Renal cortical epithelial cell (primary cell): ENCODE measurements around the gene SNRK. TPM values are rescaled to one million over a fixed set of nuclear protein-coding genes. Genes with fewer than 3 reads are reported as not detected.
A peak's percentile ranks its signal among the peaks of the same experiment; 100 is the strongest.

ENCODE experiments used
- DNase-seq: peaks from one replicate; pipeline ENCODE4 v3.0.0-alpha.2; 2011; ENCODE audit warnings: low read depth
- total RNA-seq: library from RNA; depleted of rRNA; stranded (reverse); fragments of >200 nt; gene quantifications from 2 replicates; pipeline ENCODE4 v1.2.3, GENCODE V29; 2014

SNRK gene
- total RNA-seq, 1 donor from 2014 or later: 30.2 TPM

- DNase-seq: no peak
These were observed 85.8 kb downstream of the SNRK start for GRCh38 chr3:43372007-43372740.

GRCh38 chr3:43372809-43373559 lies 86.6 kb downstream of the SNRK start:
- DNase-seq: peak; percentile 11

GRCh38 chr3:43373560-43373928 lies 87.2 kb downstream of the SNRK start:
- peak; percentile 36 for DNase-seq

DNA sequence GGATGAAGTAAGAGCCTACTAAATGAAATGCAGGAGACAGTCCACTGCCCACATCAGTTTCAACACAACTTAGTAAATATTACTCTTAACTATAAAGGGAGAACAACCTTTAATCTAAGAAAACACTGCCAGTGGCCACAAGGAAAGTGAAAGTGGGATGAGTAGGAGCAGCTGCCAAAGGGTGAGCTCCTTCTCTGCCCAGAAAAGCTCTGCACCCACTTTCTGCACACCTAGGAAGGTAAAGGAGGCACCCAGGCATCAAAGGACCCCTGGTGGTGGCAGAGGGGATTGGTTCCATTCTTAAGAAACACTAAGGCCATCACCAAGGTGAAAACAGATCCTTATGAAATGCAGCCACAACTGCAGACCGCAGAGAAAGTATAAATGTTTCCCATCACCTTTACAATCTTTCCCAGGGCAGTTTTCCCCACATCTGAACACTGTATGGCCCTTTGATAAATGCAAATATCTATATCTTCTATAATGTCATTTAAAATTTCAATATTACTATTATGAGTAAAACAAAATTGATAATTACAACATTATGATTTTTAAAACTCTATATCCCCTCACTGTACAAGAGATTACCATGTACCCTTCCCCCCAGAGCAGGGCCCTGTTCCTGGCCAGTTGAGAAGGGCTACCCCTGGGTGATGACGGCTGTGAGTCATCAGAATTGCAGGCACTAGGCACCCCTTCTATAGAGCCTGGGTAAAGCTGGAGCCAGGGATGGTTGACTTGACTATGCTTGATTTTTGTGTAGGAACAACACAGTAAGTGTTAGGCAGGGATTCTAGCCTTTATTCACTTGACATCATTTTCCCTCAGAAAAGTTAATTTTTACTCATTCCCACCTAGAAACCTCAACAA lies 92.0 kb downstream of the SNRK start:
- peak; percentile 54 for DNase-seq

DNA sequence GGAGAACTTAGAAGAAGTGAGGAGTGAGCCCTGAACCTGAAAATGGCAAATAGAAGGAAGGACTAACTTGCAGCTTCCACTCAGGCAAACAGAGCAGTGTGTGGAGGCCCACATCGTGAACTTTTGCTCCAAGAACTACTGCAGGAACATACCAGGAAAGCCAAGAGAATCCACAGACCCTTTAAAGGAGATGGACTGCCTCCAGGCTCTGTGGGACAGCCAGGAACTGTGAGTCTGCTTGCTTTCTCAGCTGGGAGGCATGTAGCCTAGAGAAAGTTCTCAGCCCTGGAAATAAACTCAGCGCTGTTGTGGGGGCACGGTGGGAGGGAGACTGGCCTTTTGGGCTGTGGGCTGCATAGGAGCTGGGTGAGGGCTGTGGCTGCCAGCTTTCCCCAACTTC lies 93.0 kb downstream of the SNRK start:
- no peak for DNase-seq

GRCh38 chr3:43388175-43388574 lies 101.8 kb downstream of the SNRK start:
- no peak for DNase-seq

DNA sequence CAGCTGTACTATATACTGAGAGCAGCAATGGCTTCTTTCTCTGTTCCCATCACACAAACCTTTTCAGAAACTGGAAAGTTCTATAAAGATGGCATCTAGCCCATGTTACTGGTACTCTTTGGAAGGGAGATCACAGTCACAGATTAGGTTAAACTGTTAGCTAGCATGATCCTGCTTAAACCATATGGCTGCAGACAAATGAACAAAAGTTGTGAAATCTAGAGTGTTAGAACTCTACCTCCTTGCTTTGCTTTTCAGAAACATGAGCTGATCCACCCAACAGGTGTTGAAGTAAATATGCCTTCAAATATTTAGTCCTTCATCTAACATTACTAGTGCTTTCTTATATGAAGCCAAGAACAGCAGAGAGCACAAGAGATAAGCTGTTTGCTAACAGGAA lies 102.6 kb downstream of the SNRK start:
- no peak for DNase-seq

DNA sequence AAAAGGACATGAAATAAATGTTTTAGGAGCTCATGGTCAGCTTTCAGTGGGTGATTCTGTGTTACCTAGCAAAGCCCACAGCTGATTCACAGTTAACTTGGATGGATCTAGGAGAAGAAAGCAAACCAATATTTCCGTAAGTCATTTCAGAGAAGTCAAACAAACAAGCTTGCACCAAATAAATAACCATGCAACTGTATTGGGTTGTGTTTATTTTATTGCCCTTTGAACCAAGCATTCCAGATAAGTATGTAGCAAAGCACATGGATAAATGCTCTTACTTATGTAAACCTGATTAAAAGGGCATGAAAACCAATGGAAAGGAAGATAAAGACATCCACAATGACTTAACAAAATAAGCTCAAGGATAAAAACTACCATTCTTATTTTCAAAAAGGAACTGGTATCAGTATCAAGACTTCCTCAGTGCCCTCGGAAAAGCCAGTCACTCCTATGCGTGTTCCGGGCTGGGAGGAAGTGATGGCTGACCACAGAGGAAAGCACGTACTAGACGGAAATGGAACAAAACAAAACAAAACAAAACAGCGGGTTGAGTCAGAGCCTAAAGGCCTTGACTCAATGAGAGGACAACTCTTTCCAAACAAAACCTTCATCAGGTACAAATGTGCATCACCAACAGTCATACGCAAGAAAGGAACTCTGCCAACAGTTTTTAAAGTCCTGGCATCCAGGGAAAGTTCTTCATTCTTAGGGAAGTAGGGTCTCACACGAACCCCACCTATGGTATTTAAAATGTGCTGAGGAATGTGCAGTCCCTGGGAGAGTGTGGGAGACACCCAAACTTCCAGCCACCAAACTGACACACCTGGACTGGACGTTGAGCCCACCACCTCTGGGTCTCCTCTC lies 103.3 kb downstream of the SNRK start:
- DNase-seq: peak; percentile 78

DNA sequence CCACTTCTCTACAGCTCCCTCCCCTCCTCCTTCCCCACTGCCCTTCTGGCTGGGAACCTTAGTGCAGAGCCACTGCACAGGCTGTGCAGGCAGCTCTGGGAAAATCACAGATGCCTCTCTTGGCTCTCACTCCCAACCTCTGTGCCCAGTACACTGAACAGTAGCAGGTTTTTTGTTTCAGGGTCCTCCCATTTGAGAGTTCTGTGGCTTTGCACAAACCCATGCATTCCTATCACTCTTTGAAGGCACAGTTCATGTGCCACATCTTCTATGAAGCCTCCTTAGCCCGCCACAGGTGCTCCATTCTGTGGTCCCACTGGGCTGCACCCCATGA lies 103.9 kb downstream of the SNRK start:
- DNase-seq: no peak

DNA sequence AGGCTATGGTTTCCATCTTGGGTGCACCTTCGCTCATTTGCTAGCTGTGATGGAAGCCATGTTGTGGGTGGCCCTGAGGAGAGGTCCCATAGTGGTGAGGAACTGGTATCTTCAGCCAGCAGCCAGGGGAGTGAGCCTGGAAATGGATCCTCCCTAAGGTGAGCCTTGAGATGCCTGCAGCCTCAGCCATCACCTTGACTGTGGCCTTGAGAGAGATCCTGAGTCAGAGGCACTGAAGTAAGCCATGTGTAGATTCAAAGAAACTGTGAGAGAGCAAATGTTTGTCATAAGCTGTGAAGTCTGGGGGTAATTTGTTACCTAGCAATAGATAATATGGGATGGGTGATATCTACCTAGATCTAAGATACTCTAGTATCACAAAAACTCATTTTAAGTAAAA lies 105.3 kb downstream of the SNRK start:
- peak; percentile 8 for DNase-seq

DNA sequence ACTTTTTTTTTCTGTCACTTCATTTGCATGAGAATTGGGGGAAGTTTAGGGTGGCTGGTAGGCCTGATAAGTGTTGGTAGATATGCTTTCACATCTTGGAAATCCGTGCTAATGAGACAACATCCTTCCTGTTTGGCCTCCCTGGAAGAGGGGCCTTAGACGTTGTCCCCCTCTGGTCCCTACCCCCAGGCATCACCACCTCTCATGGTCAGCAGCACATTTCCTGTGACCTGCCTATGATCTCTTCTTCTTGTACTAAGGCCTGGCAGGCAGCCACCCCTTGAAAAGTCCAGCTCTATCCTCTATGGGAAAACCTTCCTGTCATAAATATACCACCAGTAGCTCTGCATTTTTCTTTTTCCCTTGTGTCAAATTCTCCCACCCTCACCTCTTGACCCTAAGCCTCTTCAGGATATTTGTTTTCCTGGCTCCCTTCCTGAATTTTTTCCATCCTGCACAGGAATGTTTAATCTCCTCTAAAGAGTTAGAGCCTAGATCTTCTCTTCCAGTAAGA lies 107.8 kb downstream of the SNRK start:
- no peak for DNase-seq

DNA sequence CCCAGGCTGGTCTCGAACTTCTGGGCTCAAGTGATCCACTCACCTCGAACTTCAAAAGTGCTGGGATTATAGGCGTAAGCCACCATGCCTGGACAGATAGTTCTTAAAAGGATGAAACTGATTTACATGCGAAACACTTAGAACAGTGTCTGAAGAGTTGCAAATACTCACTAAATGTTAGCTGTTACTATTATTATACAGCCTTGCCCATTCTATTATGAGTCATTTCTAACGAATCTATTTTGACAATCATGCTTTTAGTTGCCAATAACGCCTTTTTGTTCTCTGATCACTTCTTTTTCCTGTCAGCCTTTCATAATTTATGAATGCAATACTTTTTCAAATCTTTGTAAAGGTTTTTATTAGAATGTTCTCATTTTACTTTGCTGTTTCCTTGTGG lies 112.7 kb downstream of the SNRK start:
- no peak for DNase-seq

DNA sequence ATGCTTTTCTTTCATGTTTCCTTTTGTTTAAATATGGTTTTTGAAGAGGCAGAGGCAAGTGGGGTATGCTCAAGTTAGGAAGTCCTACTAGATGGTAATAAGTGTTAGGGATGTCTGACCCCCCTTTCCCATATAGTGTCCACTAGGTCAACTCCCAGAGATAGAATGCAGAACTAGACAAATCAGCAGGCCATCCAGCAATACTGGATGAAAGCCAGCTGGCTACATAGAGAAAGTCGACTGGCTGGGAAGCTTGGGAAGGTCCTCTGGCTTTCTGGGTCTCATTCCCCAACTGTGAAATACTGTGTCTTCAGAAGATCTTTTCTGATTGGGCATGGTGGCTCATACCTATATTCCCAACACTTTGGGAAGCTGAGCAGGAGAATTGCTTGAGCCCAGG lies 113.8 kb downstream of the SNRK start:
- no peak for DNase-seq

Other genes starting within 250 kb of the SNRK start
- 6.3 and 22.4 TPM in 2 replicates for gene POMGNT2, start 180.5 kb upstream of the SNRK start, total RNA-seq